Mammary epithelial cell (primary cell): Measurements from ENCODE around the gene SPZ1.

Experiments used
- EZH2 ChIP-seq: IDR thresholded peaks from 2 replicates; pipeline ENCODE4 v1.6.1; 2012; ENCODE audit warnings: low read length, inconsistent platforms, borderline replicate concordance
- TF ChIP-seq, protein P1 (sequence below), 2 donors: IDR thresholded peaks in 1 of 2; conservative IDR thresholded peaks in 1 of 2; 2 replicates each; pipeline ENCODE4 v1.5.1; 2011 to 2012; ENCODE audit warnings: inconsistent platforms in 2 of 2, low read length in 2 of 2, mild to moderate bottlenecking in 2 of 2, control low read depth in 1 of 2, low read depth in 1 of 2; ENCODE audit not compliant: insufficient read depth in 1 of 2; ENCODE audit errors: extremely low read depth in 1 of 2

DNA sequence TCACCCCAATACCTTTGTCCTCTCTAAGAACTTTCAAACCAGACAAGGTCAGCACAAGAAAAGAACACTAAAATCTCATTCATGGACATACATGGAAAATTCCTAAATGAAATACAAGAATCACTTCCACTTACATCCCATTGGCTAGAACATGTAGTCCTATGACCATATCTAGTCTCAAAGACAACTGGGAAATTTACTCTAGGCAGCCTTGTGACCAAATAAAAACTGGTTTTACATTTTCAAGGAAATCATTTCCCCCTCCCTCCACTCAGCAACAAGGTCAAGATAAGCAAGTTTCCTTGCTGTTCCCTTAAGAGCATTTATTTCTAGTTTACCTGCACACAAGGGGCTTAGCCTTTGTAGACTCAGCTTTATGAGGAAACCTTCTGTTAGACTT lies 43.6 kb upstream of the SPZ1 start:
- TF ChIP-seq, protein P1, sequence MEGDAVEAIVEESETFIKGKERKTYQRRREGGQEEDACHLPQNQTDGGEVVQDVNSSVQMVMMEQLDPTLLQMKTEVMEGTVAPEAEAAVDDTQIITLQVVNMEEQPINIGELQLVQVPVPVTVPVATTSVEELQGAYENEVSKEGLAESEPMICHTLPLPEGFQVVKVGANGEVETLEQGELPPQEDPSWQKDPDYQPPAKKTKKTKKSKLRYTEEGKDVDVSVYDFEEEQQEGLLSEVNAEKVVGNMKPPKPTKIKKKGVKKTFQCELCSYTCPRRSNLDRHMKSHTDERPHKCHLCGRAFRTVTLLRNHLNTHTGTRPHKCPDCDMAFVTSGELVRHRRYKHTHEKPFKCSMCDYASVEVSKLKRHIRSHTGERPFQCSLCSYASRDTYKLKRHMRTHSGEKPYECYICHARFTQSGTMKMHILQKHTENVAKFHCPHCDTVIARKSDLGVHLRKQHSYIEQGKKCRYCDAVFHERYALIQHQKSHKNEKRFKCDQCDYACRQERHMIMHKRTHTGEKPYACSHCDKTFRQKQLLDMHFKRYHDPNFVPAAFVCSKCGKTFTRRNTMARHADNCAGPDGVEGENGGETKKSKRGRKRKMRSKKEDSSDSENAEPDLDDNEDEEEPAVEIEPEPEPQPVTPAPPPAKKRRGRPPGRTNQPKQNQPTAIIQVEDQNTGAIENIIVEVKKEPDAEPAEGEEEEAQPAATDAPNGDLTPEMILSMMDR (conservative IDR thresholded peaks at IDR 0.05 in 1 of 2, IDR thresholded peaks at IDR 0.05 in 1 of 2; ENCODE audit: extremely low read depth in 1 of 2, insufficient read depth in 1 of 2, low read depth in 1 of 2, low read length in 2 of 2), result no peak
- no peak for TF ChIP-seq EZH2
